HG03139 (cell line): ENCODE measurements around the gene SLC4A1AP.

ENCODE experiments used
- ATAC-seq: cut with Tn5 transposase; IDR thresholded peaks from one replicate; pipeline ENCODE4 v1.9.1; 2021; ENCODE audit not compliant: unreplicated experiment

Gene SLC4A1AP

GRCh38 chr2:27739058-27739373 lies 75.3 kb downstream of the SLC4A1AP start:
- no peak for ATAC-seq

DNA sequence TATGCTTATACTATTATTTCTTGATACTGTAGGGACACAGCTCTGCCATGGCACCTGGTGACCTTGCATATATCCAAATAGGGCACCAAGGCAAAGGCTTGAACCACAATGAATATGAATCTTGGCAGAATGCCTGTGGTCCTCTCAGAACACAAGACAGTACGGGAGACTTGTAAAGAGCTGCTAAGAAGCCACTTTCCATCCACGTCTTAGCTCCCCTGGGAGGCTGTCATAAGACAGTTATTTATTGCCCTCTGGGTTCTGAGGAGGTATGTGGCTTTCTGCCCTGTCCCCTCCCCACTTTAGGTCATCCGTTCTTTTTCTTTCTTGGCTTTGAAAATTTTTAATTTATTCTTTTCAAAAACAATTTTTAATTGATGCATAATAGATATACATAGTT lies 78.0 kb downstream of the SLC4A1AP start:
- ATAC-seq = no peak

GRCh38 chr2:27742571-27742970 lies 78.9 kb downstream of the SLC4A1AP start:
- ATAC-seq = no peak
